Measurements from ENCODE around the gene LHFPL2.
"Not testable (repeated sequence)": the region's sequence is repeated elsewhere in the genome, so short reads cannot be mapped to it uniquely, and the experiment has no call there.

Gene LHFPL2

GRCh38 chr5:78666975-78667374 is 18.4 kb upstream of the LHFPL2 start:
- DNase-seq (ENCODE audit: low read depth in 4 of 4, low spot score in 1 of 4): not testable (repeated sequence)

- DNase-seq (ENCODE audit: low read depth in 4 of 4, low spot score in 1 of 4): no peak
Observed at GRCh38 chr5:78666041-78666444, 17.5 kb upstream of the LHFPL2 start.

GRCh38 chr5:78665534-78665933 is 17.0 kb upstream of the LHFPL2 start:
- DNase-seq (ENCODE audit: low read depth in 4 of 4, low spot score in 1 of 4): no peak

- DNase-seq (ENCODE audit: low read depth in 4 of 4, low spot score in 1 of 4): no peak
Observed at GRCh38 chr5:78662323-78662722, 13.8 kb upstream of the LHFPL2 start.

GRCh38 chr5:78661691-78662090 is 13.1 kb upstream of the LHFPL2 start:
- DNase-seq (ENCODE audit: low read depth in 4 of 4, low spot score in 1 of 4): no peak

GRCh38 chr5:78661044-78661443 is 12.5 kb upstream of the LHFPL2 start:
- no peak for DNase-seq (ENCODE audit: low read depth in 4 of 4, low spot score in 1 of 4)

GRCh38 chr5:78660401-78660800 is 11.8 kb upstream of the LHFPL2 start:
- DNase-seq (ENCODE audit: low read depth in 4 of 4, low spot score in 1 of 4): no peak

GRCh38 chr5:78659714-78660113 is 11.1 kb upstream of the LHFPL2 start:
- DNase-seq (ENCODE audit: low read depth in 4 of 4, low spot score in 1 of 4): no peak

GRCh38 chr5:78659114-78659513 is 10.5 kb upstream of the LHFPL2 start:
- DNase-seq (ENCODE audit: low read depth in 4 of 4, low spot score in 1 of 4): no peak

- DNase-seq (ENCODE audit: low read depth in 4 of 4, low spot score in 1 of 4): no peak
Observed at GRCh38 chr5:78657201-78657600, 8.6 kb upstream of the LHFPL2 start.

- DNase-seq (ENCODE audit: low read depth in 4 of 4, low spot score in 1 of 4): no peak
Observed at GRCh38 chr5:78655746-78656290, 7.2 kb upstream of the LHFPL2 start.

- DNase-seq (ENCODE audit: low read depth in 4 of 4, low spot score in 1 of 4): no peak
Observed at GRCh38 chr5:78654386-78654785, 5.8 kb upstream of the LHFPL2 start.

GRCh38 chr5:78653681-78654366 is 5.3 kb upstream of the LHFPL2 start:
- no peak for DNase-seq (ENCODE audit: low read depth in 4 of 4, low spot score in 1 of 4)

- no peak for DNase-seq (ENCODE audit: low read depth in 4 of 4, low spot score in 1 of 4)
Observed at GRCh38 chr5:78653031-78653430, 4.5 kb upstream of the LHFPL2 start.

GRCh38 chr5:78651468-78651867 is 2.9 kb upstream of the LHFPL2 start:
- no peak for DNase-seq (ENCODE audit: low read depth in 4 of 4, low spot score in 1 of 4)

GRCh38 chr5:78650531-78650930 is 2.0 kb upstream of the LHFPL2 start:
- DNase-seq (ENCODE audit: low read depth in 4 of 4, low spot score in 1 of 4): no peak

- DNase-seq (ENCODE audit: low read depth in 4 of 4, low spot score in 1 of 4): no peak
Observed at GRCh38 chr5:78649861-78650496, 1.4 kb upstream of the LHFPL2 start.

GRCh38 chr5:78649211-78649695 is 681 bp upstream of the LHFPL2 start:
- DNase-seq (ENCODE audit: low read depth in 4 of 4, low spot score in 1 of 4): no peak

GRCh38 chr5:78647838-78648358 is 674 bp downstream of the LHFPL2 start:
- DNase-seq (ENCODE audit: low read depth in 4 of 4, low spot score in 1 of 4): no peak

GRCh38 chr5:78647351-78647818 is 1.2 kb downstream of the LHFPL2 start:
- DNase-seq (ENCODE audit: low read depth in 4 of 4, low spot score in 1 of 4): no peak

- DNase-seq (ENCODE audit: low read depth in 4 of 4, low spot score in 1 of 4): no peak
Observed at GRCh38 chr5:78644741-78645300, 3.8 kb downstream of the LHFPL2 start.

- DNase-seq (ENCODE audit: low read depth in 4 of 4, low spot score in 1 of 4): no peak
Observed at GRCh38 chr5:78644129-78644528, 4.4 kb downstream of the LHFPL2 start.
